Measurements from ENCODE around the gene CREB3L2. TPM values are rescaled to one million over a fixed set of nuclear protein-coding genes. Genes with fewer than 3 reads are reported as not detected.

CREB3L2 gene
- total and polyA plus RNA-seq, 2 of the 8 experiments (the other 6 are each of a cell fraction or from before 2014, with no cell fraction given), result 14.4 to 48.3 TPM

DNA sequence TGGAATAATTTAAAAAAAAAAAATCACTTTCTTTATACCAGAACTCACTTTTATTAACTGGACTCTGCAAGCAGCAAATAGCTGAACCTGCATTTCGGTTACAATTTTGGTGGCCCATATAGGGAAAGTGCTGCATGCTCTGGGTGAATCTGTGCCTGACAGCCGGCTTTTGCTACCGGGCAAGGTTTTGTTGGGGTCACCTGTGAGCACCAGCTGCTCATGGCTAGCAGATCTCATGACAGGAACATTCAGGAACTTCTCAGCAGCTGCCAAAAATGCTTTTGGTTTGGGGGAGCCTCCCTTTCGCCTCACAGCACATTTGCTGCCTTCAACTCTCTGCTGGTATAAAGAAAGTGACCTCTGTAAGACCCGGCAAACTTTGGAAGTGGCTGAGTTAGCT lies 13.2 kb upstream of the CREB3L2 start (continued):
- TF ChIP-seq CBX5 (IDR thresholded peaks at IDR 0.05; ENCODE audit: low read depth, low read length), result no peak
- TF ChIP-seq, protein P1, sequence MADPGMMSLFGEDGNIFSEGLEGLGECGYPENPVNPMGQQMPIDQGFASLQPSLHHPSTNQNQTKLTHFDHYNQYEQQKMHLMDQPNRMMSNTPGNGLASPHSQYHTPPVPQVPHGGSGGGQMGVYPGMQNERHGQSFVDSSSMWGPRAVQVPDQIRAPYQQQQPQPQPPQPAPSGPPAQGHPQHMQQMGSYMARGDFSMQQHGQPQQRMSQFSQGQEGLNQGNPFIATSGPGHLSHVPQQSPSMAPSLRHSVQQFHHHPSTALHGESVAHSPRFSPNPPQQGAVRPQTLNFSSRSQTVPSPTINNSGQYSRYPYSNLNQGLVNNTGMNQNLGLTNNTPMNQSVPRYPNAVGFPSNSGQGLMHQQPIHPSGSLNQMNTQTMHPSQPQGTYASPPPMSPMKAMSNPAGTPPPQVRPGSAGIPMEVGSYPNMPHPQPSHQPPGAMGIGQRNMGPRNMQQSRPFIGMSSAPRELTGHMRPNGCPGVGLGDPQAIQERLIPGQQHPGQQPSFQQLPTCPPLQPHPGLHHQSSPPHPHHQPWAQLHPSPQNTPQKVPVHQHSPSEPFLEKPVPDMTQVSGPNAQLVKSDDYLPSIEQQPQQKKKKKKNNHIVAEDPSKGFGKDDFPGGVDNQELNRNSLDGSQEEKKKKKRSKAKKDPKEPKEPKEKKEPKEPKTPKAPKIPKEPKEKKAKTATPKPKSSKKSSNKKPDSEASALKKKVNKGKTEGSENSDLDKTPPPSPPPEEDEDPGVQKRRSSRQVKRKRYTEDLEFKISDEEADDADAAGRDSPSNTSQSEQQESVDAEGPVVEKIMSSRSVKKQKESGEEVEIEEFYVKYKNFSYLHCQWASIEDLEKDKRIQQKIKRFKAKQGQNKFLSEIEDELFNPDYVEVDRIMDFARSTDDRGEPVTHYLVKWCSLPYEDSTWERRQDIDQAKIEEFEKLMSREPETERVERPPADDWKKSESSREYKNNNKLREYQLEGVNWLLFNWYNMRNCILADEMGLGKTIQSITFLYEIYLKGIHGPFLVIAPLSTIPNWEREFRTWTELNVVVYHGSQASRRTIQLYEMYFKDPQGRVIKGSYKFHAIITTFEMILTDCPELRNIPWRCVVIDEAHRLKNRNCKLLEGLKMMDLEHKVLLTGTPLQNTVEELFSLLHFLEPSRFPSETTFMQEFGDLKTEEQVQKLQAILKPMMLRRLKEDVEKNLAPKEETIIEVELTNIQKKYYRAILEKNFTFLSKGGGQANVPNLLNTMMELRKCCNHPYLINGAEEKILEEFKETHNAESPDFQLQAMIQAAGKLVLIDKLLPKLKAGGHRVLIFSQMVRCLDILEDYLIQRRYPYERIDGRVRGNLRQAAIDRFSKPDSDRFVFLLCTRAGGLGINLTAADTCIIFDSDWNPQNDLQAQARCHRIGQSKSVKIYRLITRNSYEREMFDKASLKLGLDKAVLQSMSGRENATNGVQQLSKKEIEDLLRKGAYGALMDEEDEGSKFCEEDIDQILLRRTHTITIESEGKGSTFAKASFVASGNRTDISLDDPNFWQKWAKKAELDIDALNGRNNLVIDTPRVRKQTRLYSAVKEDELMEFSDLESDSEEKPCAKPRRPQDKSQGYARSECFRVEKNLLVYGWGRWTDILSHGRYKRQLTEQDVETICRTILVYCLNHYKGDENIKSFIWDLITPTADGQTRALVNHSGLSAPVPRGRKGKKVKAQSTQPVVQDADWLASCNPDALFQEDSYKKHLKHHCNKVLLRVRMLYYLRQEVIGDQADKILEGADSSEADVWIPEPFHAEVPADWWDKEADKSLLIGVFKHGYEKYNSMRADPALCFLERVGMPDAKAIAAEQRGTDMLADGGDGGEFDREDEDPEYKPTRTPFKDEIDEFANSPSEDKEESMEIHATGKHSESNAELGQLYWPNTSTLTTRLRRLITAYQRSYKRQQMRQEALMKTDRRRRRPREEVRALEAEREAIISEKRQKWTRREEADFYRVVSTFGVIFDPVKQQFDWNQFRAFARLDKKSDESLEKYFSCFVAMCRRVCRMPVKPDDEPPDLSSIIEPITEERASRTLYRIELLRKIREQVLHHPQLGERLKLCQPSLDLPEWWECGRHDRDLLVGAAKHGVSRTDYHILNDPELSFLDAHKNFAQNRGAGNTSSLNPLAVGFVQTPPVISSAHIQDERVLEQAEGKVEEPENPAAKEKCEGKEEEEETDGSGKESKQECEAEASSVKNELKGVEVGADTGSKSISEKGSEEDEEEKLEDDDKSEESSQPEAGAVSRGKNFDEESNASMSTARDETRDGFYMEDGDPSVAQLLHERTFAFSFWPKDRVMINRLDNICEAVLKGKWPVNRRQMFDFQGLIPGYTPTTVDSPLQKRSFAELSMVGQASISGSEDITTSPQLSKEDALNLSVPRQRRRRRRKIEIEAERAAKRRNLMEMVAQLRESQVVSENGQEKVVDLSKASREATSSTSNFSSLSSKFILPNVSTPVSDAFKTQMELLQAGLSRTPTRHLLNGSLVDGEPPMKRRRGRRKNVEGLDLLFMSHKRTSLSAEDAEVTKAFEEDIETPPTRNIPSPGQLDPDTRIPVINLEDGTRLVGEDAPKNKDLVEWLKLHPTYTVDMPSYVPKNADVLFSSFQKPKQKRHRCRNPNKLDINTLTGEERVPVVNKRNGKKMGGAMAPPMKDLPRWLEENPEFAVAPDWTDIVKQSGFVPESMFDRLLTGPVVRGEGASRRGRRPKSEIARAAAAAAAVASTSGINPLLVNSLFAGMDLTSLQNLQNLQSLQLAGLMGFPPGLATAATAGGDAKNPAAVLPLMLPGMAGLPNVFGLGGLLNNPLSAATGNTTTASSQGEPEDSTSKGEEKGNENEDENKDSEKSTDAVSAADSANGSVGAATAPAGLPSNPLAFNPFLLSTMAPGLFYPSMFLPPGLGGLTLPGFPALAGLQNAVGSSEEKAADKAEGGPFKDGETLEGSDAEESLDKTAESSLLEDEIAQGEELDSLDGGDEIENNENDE (IDR thresholded peaks at IDR 0.05; ENCODE audit: insufficient replicate concordance, low read length), result no peak
- TF ChIP-seq SUZ12 (IDR thresholded peaks at IDR 0.05; ENCODE audit: low read length), result no peak
- no peak for TF ChIP-seq GTF2F1 (IDR thresholded peaks at IDR 0.05; ENCODE audit: borderline replicate concordance, low read depth, low read length)
- TF ChIP-seq ZNF274 (IDR thresholded peaks at IDR 0.05; ENCODE audit: borderline replicate concordance, extremely low read depth, low read length), result no peak
- TF ChIP-seq, protein P2, sequence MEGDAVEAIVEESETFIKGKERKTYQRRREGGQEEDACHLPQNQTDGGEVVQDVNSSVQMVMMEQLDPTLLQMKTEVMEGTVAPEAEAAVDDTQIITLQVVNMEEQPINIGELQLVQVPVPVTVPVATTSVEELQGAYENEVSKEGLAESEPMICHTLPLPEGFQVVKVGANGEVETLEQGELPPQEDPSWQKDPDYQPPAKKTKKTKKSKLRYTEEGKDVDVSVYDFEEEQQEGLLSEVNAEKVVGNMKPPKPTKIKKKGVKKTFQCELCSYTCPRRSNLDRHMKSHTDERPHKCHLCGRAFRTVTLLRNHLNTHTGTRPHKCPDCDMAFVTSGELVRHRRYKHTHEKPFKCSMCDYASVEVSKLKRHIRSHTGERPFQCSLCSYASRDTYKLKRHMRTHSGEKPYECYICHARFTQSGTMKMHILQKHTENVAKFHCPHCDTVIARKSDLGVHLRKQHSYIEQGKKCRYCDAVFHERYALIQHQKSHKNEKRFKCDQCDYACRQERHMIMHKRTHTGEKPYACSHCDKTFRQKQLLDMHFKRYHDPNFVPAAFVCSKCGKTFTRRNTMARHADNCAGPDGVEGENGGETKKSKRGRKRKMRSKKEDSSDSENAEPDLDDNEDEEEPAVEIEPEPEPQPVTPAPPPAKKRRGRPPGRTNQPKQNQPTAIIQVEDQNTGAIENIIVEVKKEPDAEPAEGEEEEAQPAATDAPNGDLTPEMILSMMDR (IDR thresholded peaks at IDR 0.05; ENCODE audit: control extremely low read depth in 1 of 3, insufficient read depth in 1 of 3, low read depth in 1 of 3, low read length in 3 of 3), result no peak
- TF ChIP-seq SP1 (IDR thresholded peaks at IDR 0.05; ENCODE audit: low read depth, low read length), result no peak
